Melanocyte of skin (primary cell): ENCODE measurements around the gene HSF2BP. TPM values are rescaled to one million over a fixed set of nuclear protein-coding genes. Genes with fewer than 3 reads are reported as not detected.

Experiments used
- small RNA-seq, 2 donors: library from RNA; depleted of rRNA; stranded (forward); fragments of <200 nt; gene quantifications; one replicate each; pipeline ENCODE3, GENCODE V24; 2012
- total RNA-seq, 2 donors: library from RNA; depleted of rRNA; stranded (reverse); fragments of >200 nt; gene quantifications; 2 replicates each; pipeline ENCODE4 v1.2.3, GENCODE V29; 2012

Gene HSF2BP
- 1 to 10 TPM in 1 of 2 donors, under 1 TPM in 1; 0.33 to 1.0 TPM for total RNA-seq

DNA sequence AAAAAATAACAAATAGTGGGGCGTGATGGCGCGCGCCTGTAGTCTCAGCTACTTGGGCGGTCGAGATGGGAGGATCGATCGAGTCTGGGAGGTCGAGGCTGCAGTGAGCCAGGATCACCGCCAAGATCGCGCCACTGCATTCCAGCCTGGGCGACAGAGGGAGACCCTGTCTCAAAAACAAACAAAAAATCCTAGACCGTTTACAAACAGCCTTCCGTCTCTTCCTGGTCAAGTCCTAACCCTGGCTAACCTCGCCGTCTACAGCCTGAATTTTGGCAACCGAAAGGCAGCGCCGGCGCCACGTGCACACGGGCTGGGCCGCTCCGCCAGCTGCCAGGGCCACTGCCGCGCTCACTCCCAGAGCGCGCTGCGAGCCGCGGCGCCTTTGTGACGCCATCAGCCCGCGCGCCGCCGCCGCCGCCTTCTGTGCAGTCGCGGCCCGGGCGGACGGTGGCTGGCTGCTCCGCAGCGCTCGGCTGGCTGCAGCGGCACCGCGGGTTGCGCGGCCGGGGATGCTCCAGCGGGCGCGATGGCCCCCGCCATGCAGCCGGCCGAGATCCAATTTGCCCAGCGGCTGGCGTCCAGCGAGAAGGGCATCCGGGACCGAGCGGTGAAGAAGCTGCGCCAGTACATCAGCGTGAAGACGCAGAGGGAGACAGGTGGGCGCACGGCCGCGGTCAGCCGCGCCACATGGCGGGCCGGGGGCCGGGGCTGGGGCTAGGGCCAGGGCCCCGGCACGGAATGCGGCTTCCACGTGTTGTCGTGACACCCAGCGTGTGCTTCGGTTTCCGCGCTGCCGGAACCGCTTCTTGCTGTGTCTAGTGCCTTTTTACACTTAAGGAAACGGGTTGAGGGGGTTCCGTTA, at the start of gene HSF2BP, which contains the start of gene RRP1B:
Gene HSF2BP, minus strand, starts transcription at position 353 of the 865 bp plus-strand sequence. CDS start 1,392 bp downstream, outside the sequence.
Gene RRP1B, plus strand, starts transcription at position 425 of the 865 bp plus-strand sequence. Its CDS starts 105 bp downstream, at position 530.

Small RNA genes within 50 kb of the gene (small RNA-seq; reads per million reads assigned to genes)
- 0 reads per million in 2 donors for gene MIR6070

Other genes starting within 250 kb of the HSF2BP start
- gene SIK1, start 232.4 kb downstream of the HSF2BP start, total RNA-seq: 10 to 100 TPM; 10.7 to 13.8 TPM
- gene RRP1B, start 72 bp upstream of the HSF2BP start, total RNA-seq: 10 to 100 TPM; 16.9 to 32.0 TPM
- gene PDXK, start 59.6 kb upstream of the HSF2BP start, total RNA-seq: 10 to 100 TPM; 36.3 to 47.1 TPM
- 10 to 100 TPM; 52.3 to 65.4 TPM for gene CSTB, start 116.8 kb upstream of the HSF2BP start, total RNA-seq
- gene RRP1, start 130.1 kb upstream of the HSF2BP start, total RNA-seq: 10 to 100 TPM; 26.2 to 33.0 TPM
- 10 to 100 TPM; 64.6 to 86.4 TPM for gene AGPAT3, start 205.7 kb upstream of the HSF2BP start, total RNA-seq